ENCODE results near the gene SLC19A1. TPM values are rescaled to one million over a fixed set of nuclear protein-coding genes. Genes with fewer than 3 reads are reported as not detected.
"Not testable (repeated sequence)": the region's sequence is repeated elsewhere in the genome, so short reads cannot be mapped to it uniquely, and the experiment has no call there.

The SLC19A1 gene
- total and polyA plus RNA-seq, 4 experiments from 2014 or later, result 7.4 to 9.8 (median 8.2) TPM

GRCh38 chr21:45571641-45572040 lies 29.4 kb upstream of the SLC19A1 start:
- H3K4me1 Mint-ChIP-seq, result no peaks in the 10 kb centered on the region
- no peaks in the 10 kb centered on the region for H3K36me3 ChIP-seq (ENCODE audit: insufficient read depth, low read length)
- intact Hi-C loops (cut with micrococcal nuclease), result no loop called here
- no peaks in the 10 kb centered on the region for H3K9me3 Mint-ChIP-seq
- ChIA-PET CTCF (ENCODE audit: partially characterized antibody) (no interaction called here), POLR2A (ENCODE audit: partially characterized antibody) (no interaction called here)
- peak overlapping the region in 1 of 7 donors; percentile 48 for H3K27ac Mint-ChIP-seq
- DNase-seq, result no peak
- H3K27ac ChIP-seq (ENCODE audit: low read depth, low read length), result no peak overlapping the region
- H3K9me3 ChIP-seq (ENCODE audit: control insufficient read depth in 1 of 2, low read length in 2 of 2), result no peaks in the 10 kb centered on the region
- no peaks in the 10 kb centered on the region for H3K27me3 ChIP-seq (ENCODE audit: insufficient read depth, low read length)
- no peaks in the 10 kb centered on the region for H3K4me1 ChIP-seq (ENCODE audit: insufficient read depth, low read length)
- H3K27me3 Mint-ChIP-seq, result peaks cover 0 to 4% of the 10 kb centered on the region in 2 donors
- H3K4me3 ChIP-seq (ENCODE audit: low read length in 2 of 2), result no peak overlapping the region
- no peak overlapping the region for H3K4me3 Mint-ChIP-seq
- H3K36me3 Mint-ChIP-seq, result no peaks in the 10 kb centered on the region

DNA sequence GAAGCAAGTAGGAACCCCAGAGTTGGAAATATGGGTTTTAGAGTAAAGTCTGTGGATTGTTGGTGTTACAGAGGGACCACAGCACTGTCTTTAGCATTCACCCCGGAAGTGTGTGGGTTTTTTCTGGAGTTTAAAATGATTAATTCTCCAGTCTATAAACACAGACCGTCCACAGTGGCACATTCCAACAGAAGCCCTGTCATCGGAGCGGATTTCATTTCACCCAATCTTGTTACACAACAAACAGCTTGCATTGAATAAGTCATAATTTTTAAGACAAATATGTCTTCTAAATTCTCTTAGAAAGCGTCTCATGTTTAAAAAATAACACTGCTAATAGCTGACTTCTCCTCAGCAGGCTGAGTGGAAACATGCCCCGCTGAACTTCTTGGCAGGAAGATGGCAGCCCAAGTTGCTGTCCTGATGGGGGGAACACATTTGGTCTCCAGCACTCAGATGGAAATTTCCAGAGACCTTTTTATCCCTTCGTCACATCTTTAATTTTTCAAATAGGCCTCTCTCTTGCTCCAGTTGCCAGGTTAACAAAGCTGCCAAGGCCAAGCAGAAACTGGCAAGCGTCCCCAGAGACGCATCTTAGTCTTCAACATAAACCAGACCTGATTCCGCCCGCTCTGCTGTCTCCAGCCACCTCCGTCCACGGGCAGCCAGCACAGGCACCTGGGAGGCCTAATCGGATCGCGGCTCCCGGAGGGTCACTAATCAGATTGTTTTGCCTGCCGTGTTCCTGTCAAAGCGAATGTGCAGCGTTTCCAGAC lies 28.8 kb upstream of the SLC19A1 start:
- Mint-ChIP-seq H3K4me3 (no peak overlapping the region), H3K27ac (no peak overlapping the region), H3K36me3 (no peaks in the 10 kb centered on the region), H3K4me1 (no peaks in the 10 kb centered on the region), H3K27me3 (peaks cover 0 to 4% of the 10 kb centered on the region in 2 donors), H3K9me3 (no peaks in the 10 kb centered on the region)
- Histone ChIP-seq H3K9me3 (ENCODE audit: control insufficient read depth in 1 of 2, low read length in 2 of 2) (no peaks in the 10 kb centered on the region), H3K4me1 (ENCODE audit: insufficient read depth, low read length) (no peaks in the 10 kb centered on the region), H3K36me3 (ENCODE audit: insufficient read depth, low read length) (no peaks in the 10 kb centered on the region), H3K27me3 (ENCODE audit: insufficient read depth, low read length) (no peaks in the 10 kb centered on the region), H3K4me3 (ENCODE audit: low read length in 2 of 2) (no peak overlapping the region), H3K27ac (ENCODE audit: low read depth, low read length) (no peak overlapping the region)
- ChIA-PET CTCF (ENCODE audit: partially characterized antibody) (no interaction called here), POLR2A (ENCODE audit: partially characterized antibody) (no interaction called here)
- intact Hi-C loops (cut with micrococcal nuclease), result no loop called here
- DNase-seq, result no peak

- Mint-ChIP-seq H3K4me1 (no peaks in the 10 kb centered on the region), H3K4me3 (no peak overlapping the region), H3K27ac (no peak overlapping the region), H3K27me3 (peaks cover 0 to 4% of the 10 kb centered on the region in 2 donors), H3K36me3 (no peaks in the 10 kb centered on the region), H3K9me3 (no peaks in the 10 kb centered on the region)
- no peak overlapping the region for H3K27ac ChIP-seq (ENCODE audit: low read depth, low read length)
- intact Hi-C loops (cut with micrococcal nuclease), result no loop called here
- POLR2A ChIA-PET (ENCODE audit: partially characterized antibody), result no interaction called here
- CTCF ChIA-PET (ENCODE audit: partially characterized antibody), result no interaction called here
- H3K36me3 ChIP-seq (ENCODE audit: insufficient read depth, low read length), result no peaks in the 10 kb centered on the region
- H3K4me3 ChIP-seq (ENCODE audit: low read length in 2 of 2), result no peak overlapping the region
- H3K9me3 ChIP-seq (ENCODE audit: control insufficient read depth in 1 of 2, low read length in 2 of 2), result no peaks in the 10 kb centered on the region
- DNase-seq, result no peak
- no peaks in the 10 kb centered on the region for H3K4me1 ChIP-seq (ENCODE audit: insufficient read depth, low read length)
- H3K27me3 ChIP-seq (ENCODE audit: insufficient read depth, low read length), result no peaks in the 10 kb centered on the region
These were observed 27.8 kb upstream of the SLC19A1 start for GRCh38 chr21:45570071-45570470.

GRCh38 chr21:45568383-45568782 lies 26.1 kb upstream of the SLC19A1 start:
- Mint-ChIP-seq H3K27me3 (peaks cover 1 to 8% of the 10 kb centered on the region in 2 donors), H3K4me3 (no peak overlapping the region)
- CTCF ChIA-PET (ENCODE audit: partially characterized antibody), result no interaction called here

GRCh38 chr21:45564137-45564536 lies 21.9 kb upstream of the SLC19A1 start:
- H3K36me3 ChIP-seq (ENCODE audit: insufficient read depth, low read length); H3K9me3 Mint-ChIP-seq; H3K4me3 Mint-ChIP-seq; H3K4me1 ChIP-seq (ENCODE audit: insufficient read depth, low read length); DNase-seq; intact Hi-C loops (cut with micrococcal nuclease); H3K9me3 ChIP-seq (ENCODE audit: control insufficient read depth in 1 of 2, low read length in 2 of 2); H3K4me3 ChIP-seq (ENCODE audit: low read length in 2 of 2); H3K27ac Mint-ChIP-seq; H3K36me3 Mint-ChIP-seq; H3K27ac ChIP-seq (ENCODE audit: low read depth, low read length); POLR2A ChIA-PET (ENCODE audit: partially characterized antibody); H3K27me3 ChIP-seq (ENCODE audit: insufficient read depth, low read length); CTCF ChIA-PET (ENCODE audit: partially characterized antibody); H3K4me1 Mint-ChIP-seq: not testable (repeated sequence)
- peaks cover 8 to 25% of the 10 kb centered on the region in 2 donors for H3K27me3 Mint-ChIP-seq

More at GRCh38 chr21:45568383-45568782, 26.1 kb upstream of the SLC19A1 start:
- intact Hi-C loops (cut with micrococcal nuclease), result no loop called here
- Histone ChIP-seq H3K9me3 (ENCODE audit: control insufficient read depth in 1 of 2, low read length in 2 of 2) (no peaks in the 10 kb centered on the region), H3K4me1 (ENCODE audit: insufficient read depth, low read length) (no peaks in the 10 kb centered on the region), H3K27me3 (ENCODE audit: insufficient read depth, low read length) (no peaks in the 10 kb centered on the region), H3K4me3 (ENCODE audit: low read length in 2 of 2) (no peak overlapping the region), H3K27ac (ENCODE audit: low read depth, low read length) (no peak overlapping the region), H3K36me3 (ENCODE audit: insufficient read depth, low read length) (no peaks in the 10 kb centered on the region)
- DNase-seq, result no peak
- no peak overlapping the region for H3K27ac Mint-ChIP-seq
- POLR2A ChIA-PET (ENCODE audit: partially characterized antibody), result no interaction called here
- H3K9me3 Mint-ChIP-seq, result peaks cover 0 to 5% (median 0%) of the 10 kb centered on the region in 8 donors
- no peaks in the 10 kb centered on the region for H3K4me1 Mint-ChIP-seq
- no peaks in the 10 kb centered on the region for H3K36me3 Mint-ChIP-seq

GRCh38 chr21:45562965-45563364 lies 20.7 kb upstream of the SLC19A1 start:
- Mint-ChIP-seq H3K4me1 (no peaks in the 10 kb centered on the region), H3K9me3 (peaks cover 0 to 8% (median 0%) of the 10 kb centered on the region in 8 donors), H3K36me3 (no peaks in the 10 kb centered on the region), H3K27ac (no peak overlapping the region), H3K27me3 (peaks cover 8 to 25% of the 10 kb centered on the region in 2 donors), H3K4me3 (no peak overlapping the region)
- H3K9me3 ChIP-seq (ENCODE audit: control insufficient read depth in 1 of 2, low read length in 2 of 2), result no peaks in the 10 kb centered on the region
- no peaks in the 10 kb centered on the region for H3K27me3 ChIP-seq (ENCODE audit: insufficient read depth, low read length)
- H3K4me3 ChIP-seq (ENCODE audit: low read length in 2 of 2), result no peak overlapping the region
- H3K27ac ChIP-seq (ENCODE audit: low read depth, low read length), result no peak overlapping the region
- no peaks in the 10 kb centered on the region for H3K36me3 ChIP-seq (ENCODE audit: insufficient read depth, low read length)
- ChIA-PET CTCF (ENCODE audit: partially characterized antibody) (interaction anchor here (1.2 kb wide), 1 partner anchor 85 kb away, joined by 3 read pairs; no protein-coding TSS in a partner anchor), POLR2A (ENCODE audit: partially characterized antibody) (no interaction called here)
- no peak for DNase-seq
- no peaks in the 10 kb centered on the region for H3K4me1 ChIP-seq (ENCODE audit: insufficient read depth, low read length)
- intact Hi-C loops (cut with micrococcal nuclease), result no loop called here

DNA sequence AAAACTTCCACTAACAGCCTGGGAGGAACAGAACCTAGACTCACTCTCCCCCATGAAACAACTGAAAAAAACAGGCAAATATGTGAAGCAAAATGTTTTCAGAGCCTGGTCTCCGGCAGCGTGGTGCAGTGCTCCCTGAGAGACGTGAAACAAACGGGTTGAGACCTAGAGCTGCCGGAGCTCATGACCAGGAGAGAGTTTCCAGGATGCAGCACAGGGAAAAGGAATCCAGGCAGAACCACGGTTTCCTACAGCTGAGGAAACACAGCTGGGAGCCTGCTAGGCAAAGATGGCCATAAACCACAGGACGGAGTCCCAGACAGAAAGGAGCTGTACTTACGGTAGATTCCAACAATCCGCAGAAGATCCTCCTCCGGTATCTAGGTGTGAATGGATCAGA lies 20.2 kb upstream of the SLC19A1 start:
- no peaks in the 10 kb centered on the region for H3K4me1 Mint-ChIP-seq
- Histone ChIP-seq H3K4me3 (ENCODE audit: low read length in 2 of 2) (no peak overlapping the region), H3K9me3 (ENCODE audit: control insufficient read depth in 1 of 2, low read length in 2 of 2) (no peaks in the 10 kb centered on the region), H3K27ac (ENCODE audit: low read depth, low read length) (no peak overlapping the region), H3K4me1 (ENCODE audit: insufficient read depth, low read length) (no peaks in the 10 kb centered on the region), H3K27me3 (ENCODE audit: insufficient read depth, low read length) (no peaks in the 10 kb centered on the region), H3K36me3 (ENCODE audit: insufficient read depth, low read length) (no peaks in the 10 kb centered on the region)
- ChIA-PET POLR2A (ENCODE audit: partially characterized antibody) (no interaction called here), CTCF (ENCODE audit: partially characterized antibody) (interaction anchor here (1.2 kb wide), 1 partner anchor 85 kb away, joined by 3 read pairs; no protein-coding TSS in a partner anchor)
- intact Hi-C loops (cut with micrococcal nuclease), result no loop called here
- DNase-seq, result no peak
- H3K27ac Mint-ChIP-seq, result peak overlapping the region in 1 of 7 donors; percentile 15
- peaks cover 8 to 25% of the 10 kb centered on the region in 2 donors for H3K27me3 Mint-ChIP-seq
- peaks cover 0 to 8% (median 0%) of the 10 kb centered on the region in 8 donors for H3K9me3 Mint-ChIP-seq
- no peak overlapping the region for H3K4me3 Mint-ChIP-seq
- H3K36me3 Mint-ChIP-seq, result no peaks in the 10 kb centered on the region
